Measurements from ENCODE around the gene SP140L.
"Not testable (repeated sequence)": the region's sequence is repeated elsewhere in the genome, so short reads cannot be mapped to it uniquely, and the experiment has no call there.

SP140L gene

DNA sequence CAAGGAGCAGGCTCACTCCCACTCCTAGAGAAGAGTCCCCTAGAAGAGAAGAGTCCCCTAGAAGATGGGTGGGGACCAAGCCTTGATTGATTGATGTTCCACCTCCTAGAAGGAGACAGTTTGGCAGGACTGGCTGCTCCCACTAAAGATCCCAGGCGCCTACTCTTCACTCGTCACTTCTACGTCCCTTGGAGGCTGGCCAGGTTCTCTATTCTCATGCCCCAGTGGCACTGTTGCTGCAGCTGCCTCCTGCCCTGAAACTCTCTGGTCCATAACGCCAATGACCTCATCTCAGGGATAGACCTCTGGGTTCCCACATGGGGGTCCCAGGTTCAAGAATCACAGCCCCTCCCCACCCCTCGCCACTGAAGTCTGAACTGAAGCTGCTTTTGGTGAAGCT, 2.5 kb upstream of the SP140L start:
- no peak for DNase-seq

- DNase-seq: no peak
Observed at GRCh38 chr2:230325316-230326243, 1.4 kb upstream of the SP140L start.

- no peak for DNase-seq
Observed at GRCh38 chr2:230327418-230328154, 593 bp downstream of the SP140L start.

- no peak for DNase-seq
Observed at GRCh38 chr2:230328155-230328458, 1.1 kb downstream of the SP140L start.

GRCh38 chr2:230329946-230330605, 3.1 kb downstream of the SP140L start:
- no peak for DNase-seq

DNA sequence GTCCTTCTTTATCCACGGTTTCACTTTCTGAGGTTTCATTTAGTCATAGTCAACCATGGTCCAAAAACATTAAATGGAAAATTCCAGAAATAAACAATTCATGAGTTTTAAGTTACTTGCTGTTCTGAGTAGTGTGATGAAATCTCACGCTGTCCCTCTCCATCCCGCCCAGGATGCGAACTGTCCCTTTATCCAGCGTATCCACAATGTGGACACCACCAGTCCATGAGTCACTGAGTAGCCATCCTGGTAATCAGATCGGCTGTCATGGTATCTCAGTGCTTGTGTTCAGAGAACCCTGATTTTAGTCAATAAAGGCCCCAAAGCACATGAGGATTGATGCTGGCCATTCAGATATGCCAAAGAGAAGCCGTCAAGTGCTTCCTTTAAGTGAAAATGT, 3.7 kb downstream of the SP140L start:
- no peak for DNase-seq

- no peak for DNase-seq
Observed at GRCh38 chr2:230335461-230335863, 8.5 kb downstream of the SP140L start.

DNA sequence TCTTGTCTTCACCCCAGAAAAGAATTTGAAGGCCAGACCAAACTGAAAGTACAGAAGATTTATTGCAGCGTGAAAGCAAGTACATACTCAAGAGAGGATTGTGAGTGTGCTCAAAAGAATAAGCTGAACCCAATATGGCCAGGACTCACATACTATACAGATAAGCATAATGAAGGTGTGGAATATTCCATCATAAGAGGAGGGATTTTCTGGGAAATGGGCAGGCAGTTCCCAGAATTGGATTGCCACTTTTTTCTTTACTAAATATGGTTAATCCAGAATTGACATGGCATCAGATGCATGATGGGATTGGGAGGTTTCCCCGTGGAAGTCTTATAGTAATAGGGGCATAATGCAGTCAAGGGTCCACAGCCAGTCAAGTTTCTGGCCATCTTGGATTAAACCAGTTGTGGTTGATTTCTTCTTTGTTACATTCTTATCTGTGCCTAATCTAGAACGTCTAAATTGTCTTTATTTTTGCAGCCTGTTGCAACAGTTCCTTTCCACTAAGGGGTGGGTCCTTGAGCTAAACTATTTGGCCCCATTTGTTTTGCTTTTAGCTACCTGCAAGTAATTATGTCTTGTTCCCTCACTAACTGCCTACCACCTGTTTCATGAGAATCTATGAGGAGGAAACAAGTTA, 9.0 kb downstream of the SP140L start:
- no peak for DNase-seq

GRCh38 chr2:230341936-230342528, 15.0 kb downstream of the SP140L start:
- not testable (repeated sequence) for DNase-seq

GRCh38 chr2:230343041-230343624, 16.1 kb downstream of the SP140L start:
- DNase-seq: not testable (repeated sequence)

DNA sequence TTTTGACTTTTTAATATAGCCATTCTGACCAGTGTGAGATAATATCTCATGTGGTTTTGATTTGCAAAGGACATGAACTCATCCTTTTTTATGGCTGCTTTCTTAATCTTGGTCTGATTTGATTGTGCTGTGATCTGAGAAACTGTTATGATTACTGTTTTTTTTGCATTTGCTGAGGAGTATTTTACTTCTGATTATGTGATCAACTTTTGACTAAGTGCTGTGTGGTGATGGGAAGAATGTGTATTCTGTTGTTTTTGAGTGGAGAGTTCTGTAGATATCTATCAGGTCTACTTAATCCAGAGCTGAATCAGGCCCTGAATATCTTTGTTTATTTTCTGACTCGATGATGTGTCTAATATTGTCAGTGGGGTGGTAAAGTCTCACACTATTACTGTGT, 16.8 kb downstream of the SP140L start:
- DNase-seq: no peak

GRCh38 chr2:230346465-230346864, 19.5 kb downstream of the SP140L start:
- DNase-seq: no peak

DNA sequence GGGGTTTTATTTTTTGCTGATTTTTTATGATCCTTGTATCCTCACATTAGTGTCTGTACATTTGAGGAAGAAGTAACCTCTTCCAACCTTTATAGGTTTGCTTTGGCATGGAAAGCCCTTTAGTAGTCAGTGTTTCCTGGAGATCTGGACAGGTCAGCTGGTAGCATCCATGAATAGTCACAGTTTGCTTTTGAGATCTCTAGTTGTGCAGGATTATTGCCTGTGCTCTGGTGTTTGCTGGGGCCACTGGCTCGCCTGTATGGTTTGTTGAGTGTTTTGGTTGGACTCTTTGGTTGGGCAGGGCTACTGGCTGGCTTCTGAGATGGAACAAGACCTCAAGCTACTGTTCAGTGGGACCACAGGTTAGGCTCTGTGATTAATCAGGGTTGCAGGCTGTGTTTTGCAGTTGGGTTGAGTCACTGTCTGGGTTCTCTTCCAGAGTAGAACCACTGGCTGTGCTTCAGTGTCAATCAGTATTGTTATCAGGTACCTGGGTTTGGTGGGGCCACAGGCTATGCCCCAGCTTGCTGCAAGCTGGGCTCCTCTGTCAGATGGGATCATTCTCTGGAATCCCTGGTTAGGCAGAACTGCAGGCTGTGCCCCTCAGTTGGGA, 20.0 kb downstream of the SP140L start:
- DNase-seq: no peak

- DNase-seq: no peak
Observed at GRCh38 chr2:230347659-230348305, 20.8 kb downstream of the SP140L start.

- no peak for DNase-seq
Observed at GRCh38 chr2:230348787-230349186, 21.8 kb downstream of the SP140L start.

GRCh38 chr2:230356084-230356483, 29.1 kb downstream of the SP140L start:
- DNase-seq: no peak

DNA sequence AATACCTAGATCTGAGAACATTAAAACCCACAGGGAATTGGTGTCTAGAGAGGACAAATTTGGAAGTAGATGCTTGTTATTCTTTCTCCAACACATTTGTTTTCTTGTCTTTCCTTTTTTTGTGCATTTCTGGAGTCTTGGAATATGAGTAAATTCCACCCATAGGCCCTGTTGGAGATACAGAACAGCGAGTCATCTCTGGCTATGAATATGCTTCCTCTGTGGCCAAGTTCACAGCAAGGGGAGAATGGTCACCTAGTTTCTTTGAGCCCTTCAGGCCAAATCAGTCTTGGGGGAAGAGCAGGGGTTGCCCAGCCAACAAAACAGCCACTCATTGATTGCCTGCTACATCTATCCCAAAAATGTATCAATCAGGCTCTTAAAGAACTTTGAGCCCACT, 31.3 kb downstream of the SP140L start:
- DNase-seq: no peak

- DNase-seq: no peak
Observed at GRCh38 chr2:230360028-230360427, 33.0 kb downstream of the SP140L start.

DNA sequence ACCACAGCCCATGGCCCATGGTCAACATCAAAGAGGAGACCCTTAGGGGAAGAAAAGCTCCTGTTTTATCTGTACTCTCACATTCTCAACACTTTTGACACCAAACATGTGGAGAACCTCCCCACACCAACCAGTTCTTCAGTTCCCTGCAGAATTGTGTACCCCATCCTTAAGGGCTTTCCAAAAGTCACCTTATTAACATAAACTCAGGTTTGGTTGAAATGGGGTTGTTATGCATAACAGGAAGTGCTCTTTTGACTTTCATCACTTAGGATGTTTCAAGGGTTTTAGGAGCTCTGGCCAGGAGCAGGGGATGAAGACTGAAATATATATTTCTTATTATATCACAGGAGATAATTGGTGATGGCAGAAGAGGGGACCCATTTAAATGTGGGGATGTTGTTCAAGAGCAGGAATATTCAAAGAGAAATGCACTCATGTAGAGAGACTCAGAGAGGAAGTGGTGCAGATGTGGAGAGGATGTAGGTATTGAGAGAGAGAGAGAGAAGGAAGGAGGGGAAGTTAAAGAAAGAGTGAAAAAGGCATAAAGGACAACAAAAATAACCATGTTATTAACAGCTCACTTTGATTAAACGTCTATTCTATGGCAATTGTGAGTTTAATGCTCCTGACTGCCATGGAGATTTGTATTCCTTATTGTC, 35.2 kb downstream of the SP140L start:
- DNase-seq: no peak

- no peak for DNase-seq
Observed at GRCh38 chr2:230382108-230382507, 55.1 kb downstream of the SP140L start.

DNA sequence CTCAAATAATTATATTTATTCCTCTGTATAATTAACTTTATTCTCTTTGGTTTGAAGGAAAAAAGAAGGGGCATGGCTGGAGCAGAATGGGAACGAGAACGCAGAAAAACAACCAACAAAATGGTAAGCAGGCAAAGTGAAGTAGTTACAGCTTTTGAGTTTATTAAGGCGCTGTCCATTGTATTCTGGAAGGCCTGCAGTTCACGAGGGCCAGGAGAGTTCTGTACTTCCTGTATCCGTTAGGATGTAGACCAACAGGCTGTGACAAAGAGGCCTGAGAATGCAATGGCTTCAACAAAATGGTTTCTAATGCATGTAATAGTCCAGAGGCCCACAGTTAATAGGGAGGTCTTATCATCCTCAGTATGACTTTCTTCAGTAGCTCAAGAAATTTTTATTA, 56.5 kb downstream of the SP140L start:
- no peak for DNase-seq
